Measurements from ENCODE around the gene ENTPD5.
"Not testable (repeated sequence)": the region's sequence is repeated elsewhere in the genome, so short reads cannot be mapped to it uniquely, and the experiment has no call there.

The ENTPD5 gene

DNA sequence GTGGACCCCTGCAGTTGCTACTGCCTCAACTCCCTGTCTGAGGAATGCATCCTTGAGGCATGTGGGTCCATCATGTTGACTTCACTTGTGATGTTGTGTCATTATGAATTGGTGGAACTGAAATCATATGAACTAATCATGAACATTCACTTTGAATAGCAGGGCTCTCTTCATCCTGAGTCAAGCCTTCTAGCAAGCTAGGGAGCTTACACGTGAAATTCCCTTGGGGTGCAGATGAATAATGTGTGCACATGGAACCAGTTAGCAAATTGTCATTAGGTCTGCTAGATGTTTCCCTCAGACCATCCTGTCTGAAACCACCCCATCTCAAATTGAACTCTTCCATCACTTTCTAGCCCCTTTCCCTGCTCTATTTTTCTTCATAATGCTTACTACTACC is 65.4 kb downstream of the ENTPD5 start:
- no peak overlapping the region for H3K4me3 ChIP-seq (ENCODE audit: low read length)
- no peak for DNase-seq (ENCODE audit: low read depth, low spot score)

DNA sequence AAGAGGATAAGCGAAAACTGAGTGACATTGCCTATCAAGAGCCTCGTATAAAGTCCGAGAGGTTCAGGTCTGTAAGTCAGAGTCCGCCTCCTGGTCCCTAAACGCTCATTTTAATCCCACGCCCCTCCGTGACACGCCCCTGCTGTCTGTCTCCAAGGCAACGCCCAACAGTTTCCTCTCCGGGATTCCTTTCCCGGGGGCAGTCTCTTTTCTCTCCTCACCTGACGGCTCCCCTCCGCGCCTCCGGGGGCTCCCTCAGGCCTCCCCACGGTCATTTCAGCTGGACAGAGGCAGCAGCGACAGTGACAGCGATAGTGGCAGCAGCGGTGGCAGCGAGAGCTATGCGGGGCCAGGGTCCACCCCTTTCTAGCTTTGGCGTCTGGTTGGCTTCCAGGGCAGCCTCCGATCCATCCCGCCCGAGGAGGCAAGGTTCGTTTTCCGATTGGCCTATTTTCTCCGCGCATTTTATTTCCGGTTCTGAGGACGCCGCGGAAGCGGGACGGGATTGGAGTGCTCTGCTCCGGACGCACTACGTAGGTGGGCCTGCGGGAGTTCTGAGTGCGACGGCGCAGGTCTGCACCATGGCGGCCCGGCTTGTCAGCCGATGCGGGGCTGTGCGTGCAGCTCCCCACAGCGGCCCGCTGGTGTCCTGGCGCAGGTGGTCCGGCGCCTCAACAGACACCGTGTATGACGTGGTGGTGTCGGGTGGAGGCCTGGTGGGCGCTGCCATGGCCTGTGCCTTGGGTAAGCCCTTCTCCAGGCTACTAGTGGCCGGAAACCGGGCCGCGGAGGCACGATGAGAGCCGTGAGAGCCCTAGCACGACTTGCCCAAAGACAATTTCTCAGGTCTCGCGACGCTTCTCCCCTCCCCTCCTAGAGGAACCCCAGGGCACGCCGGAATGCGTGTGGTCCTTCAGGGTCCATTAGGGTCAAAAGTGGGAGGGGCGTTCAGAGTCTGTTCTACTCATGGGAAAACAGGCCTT is 69.0 kb downstream of the ENTPD5 start, which contains the start of the genes COQ6 and FAM161B:
Gene COQ6 (plus strand): TSS at position 551 of the 983 bp plus-strand sequence. CDS start 31 bp downstream, at position 582.
Gene FAM161B (minus strand): TSS at position 343 of the 983 bp plus-strand sequence. CDS start 68 bp downstream, at position 275.
- peak within 1 kb of the TSS; percentile 95 for H3K4me3 ChIP-seq (ENCODE audit: low read length)
- peak; percentile 95 for DNase-seq (ENCODE audit: low read depth, low spot score)

DNA sequence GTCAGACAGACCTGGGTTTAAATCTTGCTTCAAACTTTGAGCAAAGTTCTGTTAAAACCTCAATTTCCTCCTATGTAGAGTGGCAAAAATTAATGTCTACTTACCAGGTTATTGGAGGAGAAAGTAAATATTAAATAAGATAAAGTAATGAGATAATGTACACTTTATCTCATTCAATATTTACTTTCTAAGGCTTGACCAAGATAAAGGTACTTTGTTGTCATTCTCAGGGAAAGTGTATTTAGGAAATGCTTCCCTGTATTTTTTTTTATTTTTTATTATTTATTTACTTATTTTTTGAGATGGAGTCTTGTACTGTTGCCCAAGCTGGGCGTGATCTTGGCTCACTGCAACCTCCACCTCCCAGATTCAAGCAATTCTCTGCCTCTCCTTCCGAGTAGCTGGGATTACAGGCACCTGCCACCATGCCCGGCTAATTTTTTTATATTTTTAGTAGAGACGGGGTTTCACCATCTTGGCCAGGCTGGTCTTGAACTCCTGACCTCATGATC is 73.9 kb downstream of the ENTPD5 start:
- no peak overlapping the region for H3K4me3 ChIP-seq (ENCODE audit: low read length)
- no peak for DNase-seq (ENCODE audit: low read depth, low spot score)

DNA sequence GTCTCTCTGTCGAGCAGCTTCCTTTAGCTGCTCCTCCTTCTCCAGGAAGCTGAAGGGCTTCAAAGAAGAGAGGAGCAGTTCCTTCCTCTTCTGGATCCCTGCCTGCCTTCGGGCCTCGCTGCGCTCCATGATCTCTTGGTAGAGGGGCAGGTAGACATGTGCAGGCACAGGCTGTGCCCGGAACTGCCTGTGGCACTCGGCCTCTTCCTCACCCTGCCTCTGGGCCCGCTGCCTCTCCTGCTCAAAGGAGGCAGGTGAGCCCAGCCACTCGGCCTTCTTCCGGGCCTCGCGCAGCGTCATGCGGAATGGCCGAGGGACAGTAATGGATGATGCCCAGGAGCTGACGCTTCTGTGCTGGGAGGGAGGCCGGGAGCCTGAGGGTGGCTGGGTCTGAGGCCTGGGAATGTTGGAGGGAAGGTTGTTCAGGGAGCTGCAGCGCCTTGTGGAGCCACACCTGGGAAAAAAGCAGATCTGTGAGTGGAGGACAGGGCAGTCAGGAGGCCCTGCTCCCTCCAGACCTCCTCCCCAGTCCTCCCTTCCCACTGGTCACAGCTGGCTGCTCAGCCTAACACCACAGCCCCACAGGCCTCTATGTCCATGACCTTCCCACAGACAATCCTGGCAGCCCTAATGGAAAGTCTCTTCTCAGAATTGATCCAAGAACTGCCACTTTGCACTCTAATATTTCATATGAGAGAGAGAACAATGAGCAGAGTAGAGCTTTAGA is 74.5 kb downstream of the ENTPD5 start:
- H3K4me3 ChIP-seq (ENCODE audit: low read length), result no peak overlapping the region
- no peak for DNase-seq (ENCODE audit: low read depth, low spot score)

DNA sequence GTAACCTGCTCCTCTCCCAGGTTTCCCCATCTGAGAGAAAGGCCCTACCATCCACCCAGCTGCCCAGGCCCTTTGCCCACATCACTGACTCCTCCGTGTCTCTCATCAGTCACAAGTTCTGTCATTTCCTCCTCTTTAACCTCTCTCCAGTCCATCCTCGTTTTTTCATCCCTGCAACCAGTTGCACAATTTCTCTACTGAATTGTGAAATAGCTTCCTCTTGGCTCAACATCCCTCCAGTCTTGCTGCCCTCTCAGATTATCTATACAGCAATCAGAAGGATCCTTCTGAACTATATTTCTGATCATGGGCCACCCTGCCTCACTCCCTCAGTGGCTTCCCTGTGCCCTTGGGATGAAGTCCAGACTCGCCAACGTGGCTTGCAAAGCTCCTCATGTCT is 76.0 kb downstream of the ENTPD5 start:
- no peak overlapping the region for H3K4me3 ChIP-seq (ENCODE audit: low read length)
- no peak for DNase-seq (ENCODE audit: low read depth, low spot score)

DNA sequence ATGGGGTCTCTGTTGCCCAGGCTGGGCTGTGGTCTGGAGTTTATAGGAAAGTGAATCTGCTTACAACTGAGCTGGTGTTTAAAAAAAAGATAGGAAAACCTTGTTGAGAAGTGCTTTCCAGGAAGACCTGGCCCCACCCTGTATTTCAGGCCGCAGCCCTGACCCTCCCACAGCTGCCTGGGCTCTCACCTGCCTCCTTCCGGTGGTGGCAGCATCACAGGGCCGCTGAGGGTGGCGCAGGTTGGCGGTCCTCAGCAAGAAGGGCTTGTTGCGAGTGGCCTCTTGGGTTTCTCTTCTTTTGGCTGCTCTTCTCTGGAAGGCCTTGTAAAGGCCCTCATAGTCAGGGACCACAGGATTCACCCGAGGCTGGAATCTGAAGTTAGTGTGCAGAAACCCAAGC is 76.9 kb downstream of the ENTPD5 start:
- no peak overlapping the region for H3K4me3 ChIP-seq (ENCODE audit: low read length)
- DNase-seq (ENCODE audit: low read depth, low spot score), result no peak

DNA sequence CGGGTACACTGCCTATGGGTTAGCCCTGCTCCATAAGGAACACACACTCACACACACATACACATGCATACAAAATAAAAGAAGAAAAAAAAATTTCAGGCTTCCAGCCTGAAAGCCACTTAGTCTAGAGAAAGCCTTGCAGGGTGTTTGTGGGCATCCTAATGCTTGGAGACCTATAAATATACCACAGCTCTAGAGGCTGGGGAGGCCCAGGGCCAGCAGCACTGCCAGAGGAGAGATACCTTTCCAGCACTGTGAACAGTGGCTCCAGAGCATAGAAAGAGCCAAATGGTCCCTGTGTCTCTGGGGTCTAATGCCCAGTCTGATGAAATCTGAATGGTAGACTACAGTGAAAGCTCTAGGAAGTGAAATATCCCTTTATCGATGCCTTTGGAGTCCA is 82.1 kb downstream of the ENTPD5 start:
- H3K4me3 ChIP-seq (ENCODE audit: low read length), result no peak overlapping the region
- no peak for DNase-seq (ENCODE audit: low read depth, low spot score)

DNA sequence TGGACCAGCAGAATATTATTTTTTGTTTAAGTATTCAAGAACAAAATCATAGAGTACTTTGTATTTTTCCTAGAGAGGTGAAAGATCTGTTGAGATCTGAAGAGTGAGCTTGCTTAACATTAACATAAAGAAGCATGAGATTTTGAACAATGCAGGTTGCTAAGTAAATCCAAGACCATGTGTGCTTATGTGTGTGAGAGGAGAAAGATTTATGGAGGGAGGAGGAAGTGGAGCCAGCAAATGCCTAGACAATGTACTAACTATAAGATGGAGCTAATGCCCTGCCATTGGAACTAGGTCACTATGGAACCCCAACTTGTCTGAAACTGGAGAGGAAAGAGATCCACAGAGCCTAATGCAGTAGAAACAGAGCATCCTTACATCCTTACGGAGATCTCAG is 82.5 kb downstream of the ENTPD5 start:
- H3K4me3 ChIP-seq (ENCODE audit: low read length), result no peak overlapping the region
- DNase-seq (ENCODE audit: low read depth, low spot score), result no peak

DNA sequence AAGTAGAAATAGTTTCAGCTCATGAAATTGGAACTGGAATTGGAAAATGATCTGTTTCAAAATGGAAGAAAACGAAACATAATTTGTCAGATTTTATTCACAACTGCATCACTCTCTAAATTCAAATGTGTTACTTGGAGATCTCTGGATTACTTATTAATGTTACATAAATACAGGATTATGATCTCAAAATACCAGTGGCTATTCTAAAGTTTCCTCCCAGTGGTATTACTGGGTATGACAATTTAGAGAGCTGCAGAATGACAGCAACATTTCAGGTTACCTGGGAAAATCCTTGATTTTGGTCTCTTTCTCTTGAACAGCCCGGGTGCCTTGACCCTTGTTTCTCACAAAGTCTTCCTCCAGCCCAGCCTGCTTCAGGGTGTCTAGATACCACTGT is 83.4 kb downstream of the ENTPD5 start:
- no peak for DNase-seq (ENCODE audit: low read depth, low spot score)
- H3K4me3 ChIP-seq (ENCODE audit: low read length), result no peak overlapping the region

DNA sequence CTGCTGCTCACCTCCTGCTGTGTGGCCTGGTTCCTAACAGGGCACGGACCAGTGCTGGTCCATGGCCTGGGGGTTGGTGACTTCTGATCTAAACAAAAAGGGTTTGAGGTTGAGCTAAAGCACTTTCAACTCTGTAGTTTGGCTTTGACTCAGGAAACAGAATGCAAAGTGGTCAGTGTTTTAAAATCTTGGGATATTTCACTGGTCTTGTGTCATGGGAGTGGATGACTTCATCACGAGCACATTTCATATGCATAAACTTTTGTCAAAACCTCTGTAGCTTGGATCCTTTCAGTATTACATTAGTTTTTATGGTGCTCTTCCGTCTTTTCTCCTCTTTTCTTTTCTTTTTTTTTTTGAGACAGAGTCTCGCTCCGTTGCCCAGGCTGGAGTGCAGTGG is 94.8 kb downstream of the ENTPD5 start:
- no peak overlapping the region for H3K4me3 ChIP-seq (ENCODE audit: low read length)

DNA sequence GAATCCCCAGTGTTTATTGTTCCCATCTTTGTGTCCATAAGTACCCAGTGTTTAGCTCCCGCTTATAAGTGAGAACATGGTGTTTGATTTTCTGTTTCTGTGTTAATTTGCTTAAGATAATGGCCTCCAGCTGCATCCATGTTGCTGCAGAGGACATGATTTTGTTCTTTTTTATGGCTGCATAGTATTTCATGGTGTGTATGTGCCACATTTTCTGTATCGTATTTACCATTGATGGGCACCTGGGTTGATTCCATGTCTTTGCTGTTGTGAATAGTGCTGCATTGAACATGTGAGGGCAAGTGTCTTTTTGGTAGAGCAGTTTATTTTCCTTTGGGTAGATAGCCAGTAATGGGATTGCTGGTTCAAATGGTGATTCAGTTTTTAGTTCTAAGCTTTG is 99.6 kb downstream of the ENTPD5 start:
- not testable (repeated sequence) for DNase-seq (ENCODE audit: low read depth, low spot score); H3K4me3 ChIP-seq (ENCODE audit: low read length)

More for the DNA sequence above, 94.8 kb downstream of the ENTPD5 start:
- no peak for DNase-seq (ENCODE audit: low read depth, low spot score)

DNA sequence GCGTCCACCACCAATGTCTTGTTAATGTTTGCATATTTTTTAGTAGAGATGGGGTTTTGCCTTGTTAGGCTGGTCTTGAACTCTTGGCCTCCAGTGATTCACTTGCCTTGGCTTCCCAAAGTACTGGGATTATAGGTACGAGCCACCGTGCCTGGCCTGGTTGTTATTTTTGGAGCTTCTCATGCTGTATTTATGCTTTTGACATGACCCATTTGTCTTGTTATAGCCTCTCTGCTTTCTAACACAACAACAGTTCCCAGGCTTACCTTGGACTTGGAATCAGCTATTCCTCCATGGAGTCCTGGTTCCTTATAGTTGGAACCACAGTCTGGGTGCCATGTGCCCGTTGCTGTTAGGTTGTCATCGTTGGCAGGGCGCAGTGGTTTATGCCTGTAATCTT is 102.8 kb downstream of the ENTPD5 start:
- DNase-seq (ENCODE audit: low read depth, low spot score), result no peak
- H3K4me3 ChIP-seq (ENCODE audit: low read length), result no peak overlapping the region

DNA sequence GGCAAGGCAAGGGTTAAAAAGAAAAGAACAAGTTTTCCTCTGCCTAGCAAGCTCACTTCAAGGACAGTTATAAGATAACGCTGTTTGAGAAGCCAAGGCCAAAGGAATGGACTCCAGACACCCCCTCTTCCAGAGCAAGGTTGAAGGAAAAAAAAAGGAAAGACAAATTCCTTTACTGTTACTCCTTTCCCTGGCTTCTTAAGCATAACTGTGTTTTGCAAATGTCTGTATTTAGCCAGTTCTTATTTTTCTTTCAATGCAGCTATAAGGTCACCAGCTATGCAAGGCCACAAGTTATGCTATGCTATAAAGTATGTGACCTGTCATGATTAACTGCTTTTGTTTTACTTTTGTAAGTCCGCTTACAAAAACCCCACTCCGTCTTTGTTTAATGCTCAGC is 105.8 kb downstream of the ENTPD5 start:
- DNase-seq (ENCODE audit: low read depth, low spot score), result no peak
- H3K4me3 ChIP-seq (ENCODE audit: low read length), result no peak overlapping the region

DNA sequence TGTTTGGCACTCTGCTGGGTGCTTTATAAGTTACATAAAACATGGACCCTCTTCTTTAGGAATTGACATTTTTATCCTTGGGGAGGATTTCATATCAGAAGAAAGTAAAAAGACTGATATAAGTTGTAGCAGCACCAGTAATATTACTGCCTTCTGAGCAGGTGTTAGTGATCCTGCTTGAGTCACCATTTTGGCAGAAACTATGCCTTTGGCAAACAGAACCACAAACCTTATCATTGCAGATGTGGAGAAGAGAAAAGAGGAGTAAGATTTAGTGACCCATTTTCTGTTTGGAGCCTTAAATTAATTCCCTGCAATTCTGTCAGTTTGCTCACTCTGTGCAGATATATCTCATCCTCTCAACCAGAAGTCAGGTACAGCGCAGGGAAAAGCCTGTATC is 109.4 kb downstream of the ENTPD5 start:
- H3K4me3 ChIP-seq (ENCODE audit: low read length), result no peak overlapping the region
- no peak for DNase-seq (ENCODE audit: low read depth, low spot score)
